ENCODE measurements around the gene EIF3D. TPM values are rescaled to one million over a fixed set of nuclear protein-coding genes. Genes with fewer than 3 reads are reported as not detected.
A peak's percentile ranks its signal among the peaks of the same experiment; 100 is the strongest.

The EIF3D gene
- total RNA-seq, 1 experiment from 2014 or later = 306 TPM

- ATAC-seq (0 out of 2 replicates have a peak, but pooled peaks have one; percentile 8), DNase-seq (ENCODE audit: low read depth, low spot score) (no peak)
- BruUV-seq (replicated peaks) = no TSS peak
- H2AFZ ChIP-seq (ENCODE audit: low read depth, low read length, poor library complexity, severe bottlenecking) = peak overlapping the region; percentile 91
- no peaks in the 10 kb centered on the region for H4K20me1 ChIP-seq (ENCODE audit: insufficient read depth)
- TF ChIP-seq ZBTB33 (IDR thresholded peaks at IDR 0.05; ENCODE audit: extremely low read depth, insufficient replicate concordance, low read length) = no peak
- TF ChIP-seq MAX (IDR thresholded peaks at IDR 0.05) = no peak
- no peak for TF ChIP-seq EGR1 (IDR thresholded peaks at IDR 0.05; ENCODE audit: low read depth)
- no peak for TF ChIP-seq CEBPB (IDR thresholded peaks at IDR 0.05; ENCODE audit: low read depth)
- TF ChIP-seq SP1 (IDR thresholded peaks at IDR 0.05; ENCODE audit: low read depth) = no peak
- TF ChIP-seq ZFX (IDR thresholded peaks at IDR 0.05) = no peak
- TF ChIP-seq FOSL1 (IDR thresholded peaks at IDR 0.05; ENCODE audit: low read depth) = no peak
- no peak for TF ChIP-seq YY1 (IDR thresholded peaks at IDR 0.05; ENCODE audit: extremely low read depth, insufficient replicate concordance, low read depth, low read length)
- TF ChIP-seq ATF3 (IDR thresholded peaks at IDR 0.05) = no peak
- TF ChIP-seq POLR2A (IDR thresholded peaks at IDR 0.05; ENCODE audit: borderline replicate concordance, extremely low read depth, insufficient read depth, insufficient read length) = no peak
- no peak for TF ChIP-seq SRF (IDR thresholded peaks at IDR 0.05; ENCODE audit: low read depth)
- no peak for TF ChIP-seq CTCF (IDR thresholded peaks at IDR 0.05 in 2 of 3, conservative IDR thresholded peaks at IDR 0.05 in 1 of 3; ENCODE audit: borderline replicate concordance in 1 of 3, insufficient read depth in 1 of 3, low read depth in 2 of 3, low read length in 2 of 3)
- TF ChIP-seq TCF7L2 (IDR thresholded peaks at IDR 0.05; ENCODE audit: borderline replicate concordance, extremely low read depth, insufficient read depth, insufficient read length) = no peak
- no peak for TF ChIP-seq JUND (IDR thresholded peaks at IDR 0.05)
- no peaks in the 10 kb centered on the region for H3K79me2 ChIP-seq (ENCODE audit: insufficient read depth, low read length)
- RAD21 ChIA-PET (ENCODE audit: low non-redundant PET in 1 of 2, low total read pairs in 2 of 2, uncharacterized antibody in 2 of 2, unreplicated experiment in 2 of 2) = no interaction called here
- peak overlapping the region; percentile 66; the same call in 1 of the 2 replicates for H3K4me2 ChIP-seq (ENCODE audit: low read length)
- H3K27ac ChIP-seq (ENCODE audit: low read depth, low read length) = no peak overlapping the region
- H3K9ac ChIP-seq (ENCODE audit: low read length) = 0 out of 2 replicates have a peak overlapping the region, but pooled peaks have one; percentile 16
- no peaks in the 10 kb centered on the region for H3K9me3 ChIP-seq (ENCODE audit: control insufficient read depth in 1 of 2, insufficient read depth in 1 of 2, low read depth in 1 of 2, low read length in 2 of 2)
- peaks cover 5 to 33% of the 10 kb centered on the region in 2 experiments; a peak in 2 of 4 replicates for H3K4me1 ChIP-seq (ENCODE audit: control insufficient read depth in 1 of 2, insufficient read depth in 2 of 2, low read length in 2 of 2)
- intact Hi-C loops (cut with micrococcal nuclease) = no loop called here
- no peaks in the 10 kb centered on the region for H3K27me3 ChIP-seq (ENCODE audit: insufficient read depth, low read length)
- H3K36me3 ChIP-seq (ENCODE audit: control insufficient read depth in 1 of 2, insufficient read depth in 2 of 2, low read length in 2 of 2) = no peaks in the 10 kb centered on the region
- H3K9me2 ChIP-seq (ENCODE audit: insufficient read depth) = no peaks in the 10 kb centered on the region
- POLR2A ChIA-PET = interaction anchor here (0.6 kb wide), 1 partner anchor 82 kb away, joined by 5 read pairs; no protein-coding TSS in a partner anchor
- CTCF ChIA-PET = no interaction called here
- H3K4me3 ChIP-seq (replicated peaks in 1 of 2; ENCODE audit: low read depth in 1 of 2, low read length in 2 of 2) = no peak overlapping the region
These were observed 34.5 kb upstream of the EIF3D start for GRCh38 chr22:36563444-36563843.

Data from HCT116 (cell line).